Coronary artery (tissue), 2 donors: Measurements from ENCODE around the gene ZDHHC21.
"Not testable (repeated sequence)": the region's sequence is repeated elsewhere in the genome, so short reads cannot be mapped to it uniquely, and the experiment has no call there.

Source experiments
- DNase-seq: peaks from one replicate; pipeline ENCODE4 v3.0.0-alpha.2; 2017; ENCODE audit warnings: low spot score
- H3K27ac ChIP-seq, 2 donors: fragments of 200-600 bp; sonication (generic); one replicate each; pipeline ENCODE4 v1.5.1; 2016 to 2019
- H3K4me3 ChIP-seq: fragments of 200-600 bp; sonication (generic); 2 replicates; pipeline ENCODE4 v1.5.1; 2016; ENCODE audit warnings: mild to moderate bottlenecking, moderate library complexity
- TF ChIP-seq, protein P1 (sequence below): fragments of 200-600 bp; sonication (generic); IDR thresholded peaks from one replicate; pipeline ENCODE4 v1.5.1; 2019; ENCODE audit warnings: antibody characterized with exemption

The ZDHHC21 gene

DNA sequence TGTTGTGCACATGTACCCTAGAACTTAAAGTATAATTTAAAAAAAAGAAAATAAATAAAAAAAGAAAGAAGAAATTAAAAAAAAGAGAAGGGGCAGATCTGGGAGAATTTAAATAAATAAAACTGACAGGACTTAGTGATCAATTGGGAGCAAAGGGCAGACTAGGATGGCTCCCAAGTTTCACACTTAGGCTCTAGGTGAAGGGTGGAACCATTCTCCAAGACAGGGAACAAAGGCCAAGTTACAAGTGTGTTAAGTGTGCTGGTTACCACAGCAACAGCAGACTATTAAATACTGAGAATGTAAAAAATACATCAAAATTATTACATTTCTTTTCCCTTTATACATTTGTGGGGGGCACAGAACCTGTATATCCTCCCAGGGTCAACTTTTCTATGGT lies 7.1 kb downstream of the ZDHHC21 start:
- no peak overlapping the region for H3K27ac ChIP-seq
- TF ChIP-seq, protein P1, sequence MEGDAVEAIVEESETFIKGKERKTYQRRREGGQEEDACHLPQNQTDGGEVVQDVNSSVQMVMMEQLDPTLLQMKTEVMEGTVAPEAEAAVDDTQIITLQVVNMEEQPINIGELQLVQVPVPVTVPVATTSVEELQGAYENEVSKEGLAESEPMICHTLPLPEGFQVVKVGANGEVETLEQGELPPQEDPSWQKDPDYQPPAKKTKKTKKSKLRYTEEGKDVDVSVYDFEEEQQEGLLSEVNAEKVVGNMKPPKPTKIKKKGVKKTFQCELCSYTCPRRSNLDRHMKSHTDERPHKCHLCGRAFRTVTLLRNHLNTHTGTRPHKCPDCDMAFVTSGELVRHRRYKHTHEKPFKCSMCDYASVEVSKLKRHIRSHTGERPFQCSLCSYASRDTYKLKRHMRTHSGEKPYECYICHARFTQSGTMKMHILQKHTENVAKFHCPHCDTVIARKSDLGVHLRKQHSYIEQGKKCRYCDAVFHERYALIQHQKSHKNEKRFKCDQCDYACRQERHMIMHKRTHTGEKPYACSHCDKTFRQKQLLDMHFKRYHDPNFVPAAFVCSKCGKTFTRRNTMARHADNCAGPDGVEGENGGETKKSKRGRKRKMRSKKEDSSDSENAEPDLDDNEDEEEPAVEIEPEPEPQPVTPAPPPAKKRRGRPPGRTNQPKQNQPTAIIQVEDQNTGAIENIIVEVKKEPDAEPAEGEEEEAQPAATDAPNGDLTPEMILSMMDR = no peak
- no peak overlapping the region for H3K4me3 ChIP-seq
- no peak for DNase-seq

DNA sequence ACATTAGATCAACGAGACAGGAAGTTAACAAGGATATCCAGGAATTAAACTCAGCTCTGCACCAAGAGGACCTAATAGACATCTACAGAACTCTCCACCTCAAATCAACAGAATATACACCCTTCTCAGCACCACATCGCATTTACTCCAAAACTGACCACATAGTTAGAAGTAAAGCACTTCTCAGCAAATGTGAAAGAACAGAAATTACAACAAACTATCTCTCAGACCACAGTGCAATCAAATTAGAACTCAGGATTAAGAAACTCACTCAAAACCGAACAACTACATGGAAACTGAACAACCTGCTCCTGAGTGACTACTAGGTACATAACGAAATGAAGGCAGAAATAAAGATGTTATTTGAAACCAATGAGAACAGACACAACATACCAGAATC lies 10.6 kb downstream of the ZDHHC21 start:
- H3K27ac ChIP-seq, DNase-seq, H3K4me3 ChIP-seq: not testable (repeated sequence)

DNA sequence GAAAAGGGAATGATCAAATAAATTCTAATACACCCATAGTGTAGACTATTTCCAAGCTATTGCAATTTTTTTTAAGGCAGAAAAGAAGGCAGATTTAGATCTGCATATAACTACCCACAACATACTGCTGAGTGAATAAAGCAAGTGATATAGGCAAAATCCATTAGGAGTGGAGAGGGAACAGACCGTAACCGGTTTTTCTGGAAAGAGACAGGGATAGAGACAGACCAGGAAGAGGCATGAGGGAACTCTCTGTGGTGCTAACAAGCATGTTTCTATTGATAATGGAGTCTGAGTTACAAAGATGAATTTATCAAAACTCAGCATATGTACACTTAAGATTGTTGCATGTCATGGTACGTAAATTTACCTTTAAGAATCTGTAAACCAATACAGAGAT lies 14.5 kb downstream of the ZDHHC21 start:
- DNase-seq = no peak
- Histone ChIP-seq H3K4me3 (no peak overlapping the region), H3K27ac (no peak overlapping the region)
- TF ChIP-seq, protein P1 = no peak

DNA sequence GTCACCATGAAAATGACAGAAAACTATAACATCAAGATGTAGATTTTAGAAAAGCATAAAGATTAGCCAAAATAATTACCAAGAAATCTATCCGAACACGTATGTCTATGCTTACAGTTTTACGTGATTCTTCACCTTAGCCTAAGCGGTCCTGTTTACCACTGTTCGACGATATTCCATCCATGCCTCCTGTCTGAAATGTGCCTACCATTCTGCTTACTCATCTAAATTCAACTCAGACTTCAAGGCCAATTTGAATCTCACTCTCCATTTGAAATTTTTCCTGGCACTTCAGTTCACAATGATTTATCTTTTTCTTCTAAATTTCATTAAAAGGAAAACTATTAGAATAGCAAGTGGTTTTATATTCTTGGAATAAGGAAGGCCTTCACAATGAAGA lies 15.4 kb downstream of the ZDHHC21 start:
- TF ChIP-seq, protein P1 = no peak

DNA sequence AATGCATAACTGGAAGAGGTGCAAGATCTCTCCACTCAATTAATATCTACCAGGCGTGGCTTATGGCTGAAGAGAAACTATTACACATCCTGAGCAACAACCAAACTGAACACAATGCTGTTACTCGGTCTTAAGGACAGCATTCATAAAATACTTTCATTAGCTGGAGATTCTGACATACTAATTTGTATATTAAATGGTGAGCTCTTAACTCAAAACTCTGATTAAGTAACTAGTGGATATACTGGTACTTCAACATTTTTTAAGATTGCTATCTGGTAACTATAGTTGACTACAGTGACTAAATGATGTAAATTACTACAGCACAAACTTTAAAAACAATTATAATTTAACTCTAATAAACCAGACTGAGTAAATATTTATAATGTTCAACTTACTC lies 15.8 kb downstream of the ZDHHC21 start:
- TF ChIP-seq, protein P1 = no peak
- no peak for DNase-seq
- H3K27ac ChIP-seq = no peak overlapping the region
- no peak overlapping the region for H3K4me3 ChIP-seq

More for the DNA sequence above, 15.4 kb downstream of the ZDHHC21 start:
- no peak for DNase-seq
- Histone ChIP-seq H3K4me3 (no peak overlapping the region), H3K27ac (no peak overlapping the region)

DNA sequence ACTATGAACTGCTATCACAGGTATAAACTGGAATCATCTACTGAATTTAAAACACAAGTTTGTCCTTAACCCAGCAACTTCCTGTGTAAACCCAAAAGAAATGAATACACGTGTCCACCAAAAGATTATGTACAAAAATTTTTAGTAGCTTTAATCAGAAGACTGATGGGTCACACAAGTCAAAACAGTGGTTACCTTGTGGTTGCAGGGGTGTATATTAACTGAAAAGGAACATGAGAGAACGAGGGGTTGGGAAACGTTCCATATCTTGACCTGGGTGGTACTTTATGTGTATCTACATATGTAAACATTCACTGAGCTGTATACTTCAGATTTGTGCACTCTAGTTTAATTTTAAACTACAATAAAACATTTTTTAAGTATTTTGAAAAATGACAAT lies 18.6 kb downstream of the ZDHHC21 start:
- TF ChIP-seq, protein P1 = no peak
- no peak overlapping the region for H3K4me3 ChIP-seq
- DNase-seq = no peak
- H3K27ac ChIP-seq = no peak overlapping the region

DNA sequence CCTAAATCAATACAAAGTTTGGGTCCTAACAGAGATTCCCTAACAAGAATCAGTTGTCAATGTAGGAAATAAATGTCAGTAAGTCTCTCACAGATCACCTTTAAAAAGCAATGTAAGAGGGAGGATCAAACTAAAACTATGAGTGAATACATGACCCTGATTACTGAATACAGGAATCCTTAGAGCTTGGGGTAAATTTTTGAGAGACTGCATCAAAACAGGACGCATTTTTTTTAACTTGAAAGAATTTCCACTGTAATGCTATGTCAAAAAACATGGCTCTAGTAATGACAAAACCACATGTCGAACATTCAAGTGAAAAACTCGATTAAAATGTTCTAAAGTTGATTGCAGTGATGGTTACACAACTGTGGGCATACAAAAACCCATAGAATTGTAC lies 21.9 kb downstream of the ZDHHC21 start:
- DNase-seq = no peak
- H3K27ac ChIP-seq = no peak overlapping the region
- TF ChIP-seq, protein P1 = no peak
- no peak overlapping the region for H3K4me3 ChIP-seq

DNA sequence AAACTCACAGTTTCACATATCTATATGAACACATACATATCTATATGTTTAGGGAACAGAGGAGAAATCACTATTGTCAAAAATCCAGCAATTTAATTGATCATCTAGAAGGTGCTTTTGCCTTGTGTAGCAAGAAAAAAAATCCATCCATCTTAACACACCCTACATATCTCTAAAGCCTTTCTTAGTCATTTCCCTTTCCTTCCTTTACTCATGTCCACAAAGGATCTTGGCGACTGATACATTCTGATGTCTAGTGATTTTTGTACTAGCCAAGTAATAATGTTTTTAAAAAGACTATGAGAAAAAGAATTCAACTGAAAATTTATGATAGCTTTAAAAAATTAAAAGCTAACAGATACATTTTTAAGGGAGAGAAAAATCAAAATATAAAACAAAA lies 22.5 kb downstream of the ZDHHC21 start:
- Histone ChIP-seq H3K27ac (no peak overlapping the region), H3K4me3 (no peak overlapping the region)
- TF ChIP-seq, protein P1 = no peak
- DNase-seq = no peak

DNA sequence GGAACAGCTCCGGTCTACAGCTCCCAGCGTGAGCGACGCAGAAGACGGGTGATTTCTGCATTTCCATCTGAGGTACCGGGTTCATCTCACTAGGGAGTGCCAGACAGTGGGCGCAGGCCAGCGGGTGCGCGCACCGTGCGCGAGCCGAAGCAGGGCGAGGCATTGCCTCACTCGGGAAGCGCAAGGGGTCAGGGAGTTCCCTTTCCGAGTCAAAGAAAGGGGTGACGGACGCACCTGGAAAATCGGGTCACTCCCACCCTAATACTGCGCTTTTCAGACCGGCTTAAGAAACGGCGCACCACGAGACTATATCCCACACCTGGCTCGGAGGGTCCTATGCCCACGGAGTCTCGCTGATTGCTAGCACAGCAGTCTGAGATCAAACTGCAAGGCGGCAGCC lies 29.2 kb downstream of the ZDHHC21 start:
- not testable (repeated sequence) for H3K4me3 ChIP-seq, H3K27ac ChIP-seq, DNase-seq
